Limb (tissue), 2 donors: ENCODE results near the gene MRPL32.
"Not testable (repeated sequence)": the region's sequence is repeated elsewhere in the genome, so short reads cannot be mapped to it uniquely, and the experiment has no call there.

Source experiments
- DNase-seq, 2 donors: peaks; one replicate each; pipeline ENCODE4 v3.0.0-alpha.2; 2016; ENCODE audit errors: extremely low spot score in 2 of 2

MRPL32 gene

GRCh38 chr7:42931834-42932651 lies at the start of gene MRPL32, which contains the start of gene PSMA2:
MRPL32 (plus strand) TSS chr7:42932376; CDS start chr7:42932387, 11 bp downstream.
PSMA2 (minus strand) TSS chr7:42932174; CDS start chr7:42932158, 16 bp downstream.
- peak; percentile 94 to 99 for DNase-seq

- DNase-seq, result peak in 1 of 2 donors; percentile 45
Observed at GRCh38 chr7:42883950-42884349, 48.2 kb upstream of the MRPL32 start.

- not testable (repeated sequence) for DNase-seq
Observed at GRCh38 chr7:42885183-42885582, 47.0 kb upstream of the MRPL32 start.

GRCh38 chr7:42886129-42886528 lies 46.0 kb upstream of the MRPL32 start:
- DNase-seq, result peak in 1 of 2 donors; percentile 24

GRCh38 chr7:42886893-42887505 lies 45.2 kb upstream of the MRPL32 start:
- no peak for DNase-seq

GRCh38 chr7:42893346-42894240 lies 38.6 kb upstream of the MRPL32 start:
- no peak for DNase-seq

- no peak for DNase-seq
Observed at GRCh38 chr7:42900842-42901241, 31.3 kb upstream of the MRPL32 start.

GRCh38 chr7:42902331-42902730 lies 29.8 kb upstream of the MRPL32 start:
- DNase-seq, result no peak

GRCh38 chr7:42906181-42906580 lies 26.0 kb upstream of the MRPL32 start:
- DNase-seq, result no peak

GRCh38 chr7:42907316-42907715 lies 24.9 kb upstream of the MRPL32 start:
- DNase-seq, result no peak

GRCh38 chr7:42910306-42910705 lies 21.9 kb upstream of the MRPL32 start:
- DNase-seq, result no peak

GRCh38 chr7:42911454-42912447 lies 20.4 kb upstream of the MRPL32 start, which contains the start of gene C7orf25:
C7orf25 (minus strand) TSS chr7:42912070; CDS start chr7:42910900, 1,170 bp downstream.
- peak; percentile 95 to 97 for DNase-seq

- no peak for DNase-seq
Observed at GRCh38 chr7:42913591-42913990, 18.6 kb upstream of the MRPL32 start.

GRCh38 chr7:42914009-42914408 lies 18.2 kb upstream of the MRPL32 start:
- DNase-seq, result no peak

- DNase-seq, result no peak
Observed at GRCh38 chr7:42914421-42915045, 17.6 kb upstream of the MRPL32 start.

GRCh38 chr7:42915356-42915755 lies 16.8 kb upstream of the MRPL32 start:
- no peak for DNase-seq

GRCh38 chr7:42922017-42922753 lies 10.0 kb upstream of the MRPL32 start:
- no peak for DNase-seq

GRCh38 chr7:42924223-42924838 lies 7.8 kb upstream of the MRPL32 start:
- DNase-seq, result no peak

GRCh38 chr7:42925630-42926029 lies 6.5 kb upstream of the MRPL32 start:
- no peak for DNase-seq
